Measurements from ENCODE around the gene CNTNAP2. TPM values are rescaled to one million over a fixed set of nuclear protein-coding genes. Genes with fewer than 3 reads are reported as not detected.

CNTNAP2 gene
- total and polyA plus RNA-seq, 2 of the 13 experiments (the other 11 are each of a cell fraction or from before 2014, with no cell fraction given), result 0.40 to 0.42 TPM

GRCh38 chr7:148035950-148036349 lies 1919.3 kb downstream of the CNTNAP2 start (continued):
- TF ChIP-seq USF2 (IDR thresholded peaks at IDR 0.05; ENCODE audit: low read depth, low read length) (no peak), USF2 (CRISPR knock-in tag; IDR thresholded peaks at IDR 0.05; ENCODE audit: borderline replicate concordance) (no peak), HMGXB4 (CRISPR knock-in tag; IDR thresholded peaks at IDR 0.05; ENCODE audit: borderline replicate concordance in 1 of 2, low read depth in 1 of 2) (no peak), HIVEP1 (CRISPR knock-in tag; IDR thresholded peaks at IDR 0.05) (no peak), SETDB1 (CRISPR knock-in tag; IDR thresholded peaks at IDR 0.05; ENCODE audit: borderline replicate concordance) (no peak), CREBL2 (CRISPR knock-in tag; IDR thresholded peaks at IDR 0.05; ENCODE audit: borderline replicate concordance) (no peak), SIX1 (CRISPR knock-in tag; IDR thresholded peaks at IDR 0.05; ENCODE audit: borderline replicate concordance) (no peak), GZF1 (CRISPR knock-in tag; IDR thresholded peaks at IDR 0.05) (no peak), ARNT2 (CRISPR knock-in tag; IDR thresholded peaks at IDR 0.05; ENCODE audit: low read depth) (no peak), ZSCAN30 (CRISPR knock-in tag; IDR thresholded peaks at IDR 0.05) (no peak)
